ENCODE results near the gene CCER1. TPM values are rescaled to one million over a fixed set of nuclear protein-coding genes. Genes with fewer than 3 reads are reported as not detected.

Gene CCER1
- total and polyA plus RNA-seq, 2 donors (not counting 1 experiment from before 2014, with no cell fraction given), result not detected

- WGBS (ENCODE audit: insufficient coverage), result no CpG with 5 or more reads among the region's 4 CpGs
- no peak overlapping the region for H3K4me2 ChIP-seq (replicated peaks; ENCODE audit: low read depth, low read length, poor library complexity, severe bottlenecking)
- no peak overlapping the region for H3K4me3 ChIP-seq (ENCODE audit: control extremely low read depth in 1 of 5, extremely low read depth in 1 of 5, insufficient read depth in 1 of 5, low read depth in 2 of 5, low read length in 4 of 5)
- no peaks in the 10 kb centered on the region for H3K79me2 ChIP-seq (ENCODE audit: control insufficient read depth, insufficient read depth, low read length)
- ATAC-seq (ENCODE audit: low read depth) (peak; percentile 58), DNase-seq (peak; percentile 40)
- H3K9me3 ChIP-seq (ENCODE audit: control extremely low read depth in 1 of 3, control insufficient read depth in 2 of 3, insufficient read depth in 1 of 3, low read length in 2 of 3), result peaks cover 0 to 6% (median 0%) of the 10 kb centered on the region in 3 donors
- H3K9me3 Mint-ChIP-seq (ENCODE audit: insufficient read depth), result no peaks in the 10 kb centered on the region
- no peaks in the 10 kb centered on the region for H3K36me3 ChIP-seq (replicated peaks in 1 of 2; ENCODE audit: control extremely low read depth in 1 of 2, control insufficient read depth in 1 of 2, extremely low read depth in 1 of 2, insufficient read depth in 2 of 2, low read length in 1 of 2)
- POLR2A ChIA-PET, result no interaction called here
- H3K4me1 Mint-ChIP-seq, result no peaks in the 10 kb centered on the region
- no peak overlapping the region for H2AFZ ChIP-seq (ENCODE audit: insufficient read depth, low read depth, low read length, poor library complexity, severe bottlenecking)
- H3K4me1 ChIP-seq (ENCODE audit: control insufficient read depth in 2 of 2, insufficient read depth in 2 of 2, low read length in 2 of 2), result no peaks in the 10 kb centered on the region
- no peak overlapping the region for H3K27ac ChIP-seq (ENCODE audit: low read length in 2 of 2)
- intact Hi-C loops (cut with micrococcal nuclease), result loop anchor here (2.0 kb wide), 1 partner anchor 1943 kb away; no protein-coding TSS in a partner anchor
- H3K27ac Mint-ChIP-seq, result no peak overlapping the region
- peak; percentile 82 for TF ChIP-seq CTCF (IDR thresholded peaks at IDR 0.05)
- no peak for TF ChIP-seq EZH2 (IDR thresholded peaks at IDR 0.05; ENCODE audit: borderline replicate concordance, insufficient read depth, low read depth, low read length, poor library complexity, severe bottlenecking)
- no peaks in the 10 kb centered on the region for H3K27me3 ChIP-seq (replicated peaks in 1 of 4; ENCODE audit: control extremely low read depth in 1 of 4, control insufficient read depth in 3 of 4, insufficient read depth in 4 of 4, low read length in 3 of 4)
- H3K4me3 Mint-ChIP-seq, result no peak overlapping the region
- no peak overlapping the region for H3K9ac ChIP-seq (ENCODE audit: low read length)
- CTCF ChIA-PET, result interaction anchor here (0.7 to 2.9 kb wide), 4 partner anchors 12 to 1544 kb away, joined by 3 to 22 read pairs (median 3); no protein-coding TSS in a partner anchor
- H3K27me3 Mint-ChIP-seq, result no peaks in the 10 kb centered on the region
- H4K20me1 ChIP-seq (ENCODE audit: control insufficient read depth, insufficient read depth, low read length, poor library complexity, severe bottlenecking), result no peaks in the 10 kb centered on the region
These were observed 4.7 kb upstream of the CCER1 start for GRCh38 chr12:90959538-90960139.

GRCh38 chr12:90959032-90959431, 4.1 kb upstream of the CCER1 start:
- ATAC-seq (ENCODE audit: low read depth) (no peak), DNase-seq (no peak)
- no peaks in the 10 kb centered on the region for H3K4me1 Mint-ChIP-seq
- H3K4me1 ChIP-seq (ENCODE audit: control insufficient read depth in 2 of 2, insufficient read depth in 2 of 2, low read length in 2 of 2), result no peaks in the 10 kb centered on the region
- H3K79me2 ChIP-seq (ENCODE audit: control insufficient read depth, insufficient read depth, low read length), result no peaks in the 10 kb centered on the region
- ChIA-PET CTCF (interaction anchor here (0.6 to 2.9 kb wide), 3 partner anchors 11 to 32 kb away, joined by 3 to 22 read pairs (median 3); no protein-coding TSS in a partner anchor), POLR2A (no interaction called here)
- H3K9ac ChIP-seq (ENCODE audit: low read length), result no peak overlapping the region
- H4K20me1 ChIP-seq (ENCODE audit: control insufficient read depth, insufficient read depth, low read length, poor library complexity, severe bottlenecking), result no peaks in the 10 kb centered on the region
- H3K4me2 ChIP-seq (replicated peaks; ENCODE audit: low read depth, low read length, poor library complexity, severe bottlenecking), result no peak overlapping the region
- H3K27ac Mint-ChIP-seq, result no peak overlapping the region
- H3K9me3 ChIP-seq (ENCODE audit: control extremely low read depth in 1 of 3, control insufficient read depth in 2 of 3, insufficient read depth in 1 of 3, low read length in 2 of 3), result peaks cover 0 to 12% (median 0%) of the 10 kb centered on the region in 3 donors
- H3K27me3 Mint-ChIP-seq, result no peaks in the 10 kb centered on the region
- H2AFZ ChIP-seq (ENCODE audit: insufficient read depth, low read depth, low read length, poor library complexity, severe bottlenecking), result no peak overlapping the region
- H3K9me3 Mint-ChIP-seq (ENCODE audit: insufficient read depth), result no peaks in the 10 kb centered on the region
- no peaks in the 10 kb centered on the region for H3K27me3 ChIP-seq (replicated peaks in 1 of 4; ENCODE audit: control extremely low read depth in 1 of 4, control insufficient read depth in 3 of 4, insufficient read depth in 4 of 4, low read length in 3 of 4)
- TF ChIP-seq CTCF (IDR thresholded peaks at IDR 0.05) (no peak), EZH2 (IDR thresholded peaks at IDR 0.05; ENCODE audit: borderline replicate concordance, insufficient read depth, low read depth, low read length, poor library complexity, severe bottlenecking) (no peak)
- H3K4me3 ChIP-seq (ENCODE audit: control extremely low read depth in 1 of 5, extremely low read depth in 1 of 5, insufficient read depth in 1 of 5, low read depth in 2 of 5, low read length in 4 of 5), result no peak overlapping the region
- no peak overlapping the region for H3K27ac ChIP-seq (ENCODE audit: low read length in 2 of 2)
- intact Hi-C loops (cut with micrococcal nuclease), result loop anchor here (2.0 kb wide), 1 partner anchor 1942 kb away; no protein-coding TSS in a partner anchor
- H3K36me3 ChIP-seq (replicated peaks in 1 of 2; ENCODE audit: control extremely low read depth in 1 of 2, control insufficient read depth in 1 of 2, extremely low read depth in 1 of 2, insufficient read depth in 2 of 2, low read length in 1 of 2), result no peaks in the 10 kb centered on the region
- no CpG with 5 or more reads among the region's 4 CpGs for WGBS (ENCODE audit: insufficient coverage)
- no peak overlapping the region for H3K4me3 Mint-ChIP-seq

All from B cell (primary cell).